ENCODE measurements around the gene PFKM.

PFKM gene

GRCh38 chr12:48157889-48158370 lies 38.8 kb downstream of the PFKM start:
- FAIRE-seq = no peak

- no peak for FAIRE-seq
Measured at GRCh38 chr12:48160046-48160445, 40.9 kb downstream of the PFKM start.

GRCh38 chr12:48160807-48161206 lies 41.6 kb downstream of the PFKM start:
- no peak for FAIRE-seq

- no peak for FAIRE-seq
Measured at GRCh38 chr12:48163150-48163747, 44.1 kb downstream of the PFKM start.

GRCh38 chr12:48164451-48164850 lies 45.3 kb downstream of the PFKM start:
- no peak for FAIRE-seq

- peak; percentile 73 for FAIRE-seq
Measured at GRCh38 chr12:48165089-48165981, 46.2 kb downstream of the PFKM start.

GRCh38 chr12:48169011-48169410 lies 49.8 kb downstream of the PFKM start:
- FAIRE-seq = no peak

GRCh38 chr12:48175613-48176416 lies 56.7 kb downstream of the PFKM start:
- no peak for FAIRE-seq

GRCh38 chr12:48176417-48176751 lies 57.2 kb downstream of the PFKM start:
- no peak for FAIRE-seq

- FAIRE-seq = no peak
Measured at GRCh38 chr12:48177982-48178381, 58.8 kb downstream of the PFKM start.

- no peak for FAIRE-seq
Measured at GRCh38 chr12:48179466-48179865, 60.3 kb downstream of the PFKM start.

- no peak for FAIRE-seq
Measured at GRCh38 chr12:48180424-48180823, 61.3 kb downstream of the PFKM start.

GRCh38 chr12:48180857-48181495 lies 61.8 kb downstream of the PFKM start:
- no peak for FAIRE-seq

- FAIRE-seq = no peak
Measured at GRCh38 chr12:48182631-48183030, 63.5 kb downstream of the PFKM start.

- no peak for FAIRE-seq
Measured at GRCh38 chr12:48183091-48183875, 64.1 kb downstream of the PFKM start, which contains the start of gene CCDC184. Gene CCDC184, plus strand, starts transcription at chr12:48183644. Its CDS starts 479 bp downstream, at chr12:48184123.

GRCh38 chr12:48183876-48184548 lies 64.8 kb downstream of the PFKM start:
- no peak for FAIRE-seq

- FAIRE-seq = no peak
Measured at GRCh38 chr12:48184549-48184922, 65.4 kb downstream of the PFKM start.

- no peak for FAIRE-seq
Measured at GRCh38 chr12:48185181-48185919, 66.2 kb downstream of the PFKM start.

GRCh38 chr12:48187916-48188695 lies 68.9 kb downstream of the PFKM start:
- no peak for FAIRE-seq

Data from endometrium (tissue), 2 donors.